H1 (cell line): ENCODE data around the gene RGS3. TPM values are rescaled to one million over a fixed set of nuclear protein-coding genes. Genes with fewer than 3 reads are reported as not detected.

Experiments
- CTCF ChIA-PET: fragments of 300-600 bp; sonication (Branson Sonifier 250); formaldehyde crosslinking; loops from one replicate; lab custom pipeline; 2021; ENCODE audit not compliant: partially characterized antibody; lab: Charles Lee
- POLR2A ChIA-PET: fragments of 300-600 bp; sonication (Branson Sonifier 250); formaldehyde crosslinking; loops from one replicate; lab custom pipeline; 2021; ENCODE audit warnings: inconsistent platforms; ENCODE audit not compliant: partially characterized antibody; lab: Charles Lee
- DNase-seq, 2 experiments: peaks; one replicate each; pipeline versions ENCODE4 v3.0.0 to v3.0.0-alpha.2; 2010 to 2022; ENCODE audit warnings: low spot score in 2 of 2, low read depth in 1 of 2, mixed read lengths in 1 of 2
- FAIRE-seq: peaks from 2 replicates; lab custom pipeline; 2011; peaks lifted over from hg19 to GRCh38; lab: Jason Lieb, UNC
- H2AFZ ChIP-seq: 2 replicates; pipeline ENCODE4 v1.8.1; 2012; ENCODE audit warnings: low read length, inconsistent platforms
- H2AK5ac ChIP-seq: 2 replicates; pipeline ENCODE4 v1.6.1; 2013; ENCODE audit warnings: low read depth, low read length
- H2BK120ac ChIP-seq: replicated peaks from 2 replicates; pipeline ENCODE3; 2013; ENCODE audit warnings: low read depth, low read length, inconsistent platforms
- H2BK12ac ChIP-seq: 2 replicates; pipeline ENCODE4 v1.6.1; 2013; ENCODE audit warnings: low read depth, low read length
- H2BK15ac ChIP-seq: 2 replicates; pipeline ENCODE4 v1.6.1; 2013; ENCODE audit warnings: low read length
- H2BK20ac ChIP-seq: 2 replicates; pipeline ENCODE4 v1.6.1; 2013; ENCODE audit warnings: low read length
- H2BK5ac ChIP-seq: 2 replicates; pipeline ENCODE4 v1.6.1; 2013; ENCODE audit warnings: low read depth, low read length
- H3K14ac ChIP-seq: 2 replicates; pipeline ENCODE4 v1.6.1; 2013; ENCODE audit warnings: inconsistent platforms; ENCODE audit not compliant: insufficient read length
- H3K18ac ChIP-seq: 2 replicates; pipeline ENCODE4 v1.6.1; 2013; ENCODE audit warnings: low read length; ENCODE audit errors: extremely low read depth
- H3K23ac ChIP-seq: 2 replicates; pipeline ENCODE4 v1.6.1; 2013; ENCODE audit warnings: inconsistent platforms; ENCODE audit not compliant: insufficient read length
- H3K23me2 ChIP-seq: 2 replicates; pipeline ENCODE4 v1.6.1; 2013; ENCODE audit warnings: low read depth, low read length
- H3K27ac ChIP-seq: 2 replicates; pipeline ENCODE4 v1.6.1; 2011; ENCODE audit warnings: low read depth, low read length, inconsistent platforms
- H3K27me3 ChIP-seq, 4 experiments: replicated peaks in 1 of 4; 1 replicate in 1 of 4; 2 replicates in 3 of 4; pipeline versions ENCODE4 v1.6.1 to v1.8.1; 2011 to 2013; ENCODE audit warnings: low read length in 3 of 4, mild to moderate bottlenecking in 3 of 4, inconsistent platforms in 2 of 4, mixed read lengths in 2 of 4, moderate library complexity in 1 of 4; ENCODE audit not compliant: control insufficient read depth in 3 of 4, insufficient read depth in 3 of 4; ENCODE audit errors: extremely low read depth in 1 of 4
- H3K36me3 ChIP-seq, 4 experiments: 2 replicates each; pipeline versions ENCODE4 v1.6.1 to v1.8.1; 2011 to 2013; ENCODE audit warnings: mild to moderate bottlenecking in 4 of 4, low read length in 3 of 4, moderate library complexity in 2 of 4, control low read depth in 1 of 4, inconsistent platforms in 1 of 4; ENCODE audit not compliant: insufficient read depth in 4 of 4, control insufficient read depth in 2 of 4
- H3K4ac ChIP-seq: replicated peaks from 2 replicates; pipeline ENCODE3; 2013; ENCODE audit warnings: low read length, low read depth, mixed read lengths, inconsistent platforms; ENCODE audit not compliant: insufficient read length
- H3K4me1 ChIP-seq, 4 experiments: replicated peaks in 1 of 4; 1 replicate in 1 of 4; 2 replicates in 3 of 4; pipeline versions ENCODE4 v1.6.1 to v1.8.1; 2011 to 2013; ENCODE audit warnings: low read length in 3 of 4, inconsistent platforms in 2 of 4, mixed read lengths in 1 of 4; ENCODE audit not compliant: insufficient read depth in 4 of 4, control insufficient read depth in 3 of 4
- H3K4me2 ChIP-seq, 2 experiments: 2 replicates each; pipeline versions ENCODE4 v1.6.1 to v1.8.1; 2011 to 2013; ENCODE audit warnings: low read depth in 2 of 2, low read length in 2 of 2, control low read depth in 1 of 2, inconsistent platforms in 1 of 2, mild to moderate bottlenecking in 1 of 2; ENCODE audit not compliant: insufficient read depth in 1 of 2
- H3K4me3 ChIP-seq, 4 experiments: fragments of 200-600, 300-600 bp in 1 of 4; sonication (generic), shearing (Covaris generic), sonication (Bioruptor Twin) in 1 of 4; 2 replicates each; pipeline versions ENCODE4 v1.5.1 to v1.8.1; 2011 to 2016; ENCODE audit warnings: low read length in 4 of 4, low read depth in 3 of 4, control low read depth in 2 of 4, inconsistent platforms in 2 of 4, mild to moderate bottlenecking in 2 of 4, mixed read lengths in 1 of 4, moderate library complexity in 1 of 4; ENCODE audit not compliant: insufficient read depth in 2 of 4; ENCODE audit errors: extremely low read depth in 1 of 4
- H3K56ac ChIP-seq: replicated peaks from 2 replicates; pipeline ENCODE3; 2013; ENCODE audit warnings: low read depth, mild to moderate bottlenecking, mixed read lengths, low read length, inconsistent platforms; ENCODE audit not compliant: insufficient read length
- H3K79me1 ChIP-seq: 2 replicates; pipeline ENCODE4 v1.6.1; 2013; ENCODE audit warnings: low read depth, low read length, control low read depth
- H3K79me2 ChIP-seq, 2 experiments: 2 replicates each; pipeline versions ENCODE4 v1.6.1 to v1.8.1; 2012 to 2013; ENCODE audit warnings: low read length in 2 of 2, mild to moderate bottlenecking in 2 of 2, inconsistent platforms in 1 of 2; ENCODE audit not compliant: insufficient read depth in 2 of 2, control insufficient read depth in 1 of 2
- H3K9ac ChIP-seq, 4 experiments: replicated peaks in 1 of 4; 1 replicate in 1 of 4; 2 replicates in 3 of 4; pipeline versions ENCODE4 v1.6.1 to v1.8.1; 2011 to 2013; ENCODE audit warnings: low read depth in 3 of 4, low read length in 3 of 4, control low read depth in 2 of 4, mild to moderate bottlenecking in 2 of 4, moderate library complexity in 2 of 4, inconsistent platforms in 1 of 4; ENCODE audit errors: extremely low read depth in 1 of 4
- H3K9me3 ChIP-seq, 2 experiments: 2 replicates each; pipeline versions ENCODE4 v1.6.1 to v1.8.1; 2012 to 2013; ENCODE audit warnings: mild to moderate bottlenecking in 2 of 2, moderate library complexity in 2 of 2, control low read depth in 1 of 2, inconsistent platforms in 1 of 2, low read depth in 1 of 2, low read length in 1 of 2, mixed read lengths in 1 of 2; ENCODE audit not compliant: insufficient read depth in 2 of 2
- H4K20me1 ChIP-seq, 2 experiments: replicated peaks in 1 of 2; 2 replicates each; pipeline versions ENCODE3 to v1.8.1; 2011 to 2013; ENCODE audit warnings: inconsistent platforms in 2 of 2, low read length in 2 of 2, mild to moderate bottlenecking in 1 of 2; ENCODE audit not compliant: insufficient read depth in 2 of 2, control insufficient read depth in 1 of 2
- H4K5ac ChIP-seq: 2 replicates; pipeline ENCODE4 v1.6.1; 2013; ENCODE audit warnings: low read length, low read depth, mixed read lengths, inconsistent platforms; ENCODE audit not compliant: insufficient read length
- H4K8ac ChIP-seq: 2 replicates; pipeline ENCODE4 v1.8.0; 2013; ENCODE audit warnings: mild to moderate bottlenecking, moderate library complexity, low read length, inconsistent platforms; ENCODE audit not compliant: insufficient read depth; ENCODE audit errors: extremely low read depth
- H4K91ac ChIP-seq: replicated peaks from 2 replicates; pipeline ENCODE3; 2013; ENCODE audit warnings: low read length, mixed read lengths, inconsistent platforms; ENCODE audit not compliant: insufficient read length
- BCL11A ChIP-seq, 2 experiments: IDR thresholded peaks; one replicate each; pipeline ENCODE4 v1.6.1; 2011; ENCODE audit warnings: low read depth in 2 of 2, low read length in 2 of 2, mild to moderate bottlenecking in 2 of 2
- CBX5 ChIP-seq: fragments of 300-800, 300-1000 bp; sonication (generic); IDR thresholded peaks from 2 replicates; pipeline ENCODE4 v1.7.1; 2016; ENCODE audit warnings: antibody characterized with exemption, low read length, low read depth
- PHF8 ChIP-seq: fragments of 200-600 bp; sonication (generic); conservative IDR thresholded peaks from 2 replicates; pipeline ENCODE4 v1.7.1; 2012; ENCODE audit warnings: low read depth, mild to moderate bottlenecking, inconsistent platforms, low read length, moderate library complexity
- POU5F1 ChIP-seq: IDR thresholded peaks from 2 replicates; pipeline ENCODE4 v1.6.1; 2011; ENCODE audit warnings: low read depth, mild to moderate bottlenecking, low read length, moderate library complexity
- RAD21 ChIP-seq, 2 experiments: IDR thresholded peaks in 1 of 2; conservative IDR thresholded peaks in 1 of 2; 2 replicates each; pipeline ENCODE4 v1.6.1; 2011; ENCODE audit warnings: low read depth in 2 of 2, low read length in 2 of 2, improper control_type of control experiment in 1 of 2, inconsistent platforms in 1 of 2, mild to moderate bottlenecking in 1 of 2, moderate library complexity in 1 of 2
- SIN3A ChIP-seq, 2 experiments: IDR thresholded peaks in 1 of 2; conservative IDR thresholded peaks in 1 of 2; 2 replicates each; pipeline ENCODE4 v1.6.1; 2011 to 2012; ENCODE audit warnings: low read length in 2 of 2, improper control_type of control experiment in 1 of 2, low read depth in 1 of 2, mild to moderate bottlenecking in 1 of 2
- SIRT6 ChIP-seq: IDR thresholded peaks from one replicate; pipeline ENCODE4 v1.7.1; 2012; ENCODE audit warnings: low read length, inconsistent platforms
- SP4 ChIP-seq: IDR thresholded peaks from 2 replicates; pipeline ENCODE4 v1.6.1; 2012; ENCODE audit warnings: low read length, inconsistent platforms
- SRF ChIP-seq: IDR thresholded peaks from 2 replicates; pipeline ENCODE4 v1.6.1; 2011; ENCODE audit warnings: mild to moderate bottlenecking, low read depth, low read length, moderate library complexity
- SUZ12 ChIP-seq: fragments of 200-600 bp; sonication (generic); IDR thresholded peaks from 2 replicates; pipeline ENCODE4 v1.6.1; 2012; ENCODE audit warnings: mild to moderate bottlenecking, inconsistent platforms, low read length, moderate library complexity, mixed read lengths
- TEAD4 ChIP-seq: IDR thresholded peaks from 2 replicates; pipeline ENCODE4 v1.6.1; 2012; ENCODE audit warnings: low read depth, low read length, inconsistent platforms, mixed read lengths
- ZNF274 ChIP-seq: IDR thresholded peaks from 2 replicates; pipeline ENCODE4 v1.7.0; 2012; ENCODE audit warnings: low read length, borderline replicate concordance; ENCODE audit errors: extremely low read depth
- WGBS, 2 experiments: shearing (Covaris generic) in 1 of 2; methylation state at CpG; one replicate each; pipeline versions ENCODE4 v1.1.6 to v1.1.7; 2013 to 2015; ENCODE audit warnings: low lambda C conversion rate in 2 of 2, mixed read lengths in 2 of 2, inconsistent platforms in 1 of 2, low coverage in 1 of 2, missing lambda C conversion rate in 1 of 2; ENCODE audit not compliant: insufficient replicate concordance in 2 of 2, insufficient coverage in 1 of 2, insufficient read length in 1 of 2; ENCODE audit errors: extremely low coverage in 1 of 2, missing lambda C conversion rate in 1 of 2; 5-methylcytosine and 5-hydroxymethylcytosine counted together
- polyA plus RNA-seq, 7 experiments: library from polyadenylated mRNA; depleted of rRNA in 3 of 7; stranded (reverse) in 5 of 7; unstranded in 2 of 7; fragments of >200 nt in 5 of 7; fragments of 200-250 nt in 2 of 7; gene quantifications; 1 replicate in 5 of 7; 2 replicates in 1 of 7; 4 replicates in 1 of 7; pipeline versions ENCODE4 v1.2.1 to v1.2.3, GENCODE V29; 2011 to 2013; ENCODE audit warnings: missing spikeins in 2 of 7, mixed read lengths in 2 of 7
- total RNA-seq: library from RNA; stranded (reverse); fragmentation: NEBNext Ultra II Directional; extraction: Animal tissue kit (Norgen Biotek cat#: 25700); gene quantifications from 2 replicates; pipeline ENCODE4 v1.2.1, GENCODE V29; 2021

The RGS3 gene
- total and polyA plus RNA-seq, 2 of the 8 experiments (the other 6 are each of a cell fraction or from before 2014, with no cell fraction given) = 12.6 to 18.2 TPM

DNA sequence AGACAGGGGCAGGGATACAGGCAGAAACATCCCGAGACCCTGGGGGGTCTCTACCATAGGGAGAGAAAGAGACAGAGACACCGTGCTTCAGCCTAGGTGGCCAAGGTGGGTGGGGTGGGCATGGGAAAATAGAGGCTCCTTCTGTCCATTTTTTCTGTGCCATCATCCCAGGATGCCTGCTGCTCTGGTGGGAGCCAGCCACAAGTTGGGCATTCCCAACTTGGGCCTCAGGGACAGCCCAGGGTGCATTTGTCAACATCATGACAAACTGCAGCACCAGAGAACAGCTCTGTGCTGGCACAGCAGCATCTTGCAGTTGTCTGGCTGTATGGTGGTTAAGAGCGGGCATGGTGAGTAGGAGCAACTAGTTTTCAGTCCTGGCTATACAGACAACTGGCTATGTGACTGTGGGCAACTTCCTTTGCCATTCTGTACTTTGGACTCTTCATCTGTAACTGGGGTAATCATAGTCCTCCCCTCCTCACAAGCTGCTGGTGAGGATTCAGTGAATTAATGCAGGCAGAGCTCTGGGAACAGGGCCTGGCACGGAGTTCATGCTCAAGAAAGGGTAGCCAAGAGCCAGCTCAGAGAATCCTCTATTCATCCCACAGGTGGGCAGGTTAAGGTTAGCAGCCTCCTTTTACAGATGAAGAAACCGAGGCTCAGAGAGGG, 100.4 kb downstream of the RGS3 start:
- Histone ChIP-seq H2BK15ac (no peak overlapping the region), H2BK20ac (0 out of 2 replicates have a peak overlapping the region, but pooled peaks have one; percentile 86), H3K4me3 (no peak overlapping the region), H3K14ac (no peak overlapping the region), H3K23me2 (peaks cover 9% of the 10 kb centered on the region; the same call in 1 of the 2 replicates), H3K23ac (no peak overlapping the region), H3K56ac (no peak overlapping the region), H3K79me2 (no peaks in the 10 kb centered on the region), H4K91ac (no peak overlapping the region), H3K79me1 (no peaks in the 10 kb centered on the region), H4K8ac (0 out of 2 replicates have a peak overlapping the region, but pooled peaks have one; percentile 26), H2BK5ac (no peak overlapping the region), H2AFZ (no peak overlapping the region), H4K20me1 (no peaks in the 10 kb centered on the region), H2AK5ac (no peak overlapping the region), H2BK120ac (no peak overlapping the region), H3K27ac (no peak overlapping the region), H3K18ac (no peak overlapping the region), H3K36me3 (no peaks in the 10 kb centered on the region), H2BK12ac (no peak overlapping the region; the same call in 1 of the 2 replicates), H3K4ac (peak overlapping the region; percentile 16), H3K4me2 (peak overlapping the region in 1 of 2 experiments; percentile 81; a peak in 3 of 4 replicates), H3K27me3 (peaks cover 0 to 5% (median 0%) of the 10 kb centered on the region in 4 experiments; a peak in 1 of 7 replicates), H3K4me1 (peaks cover 4 to 23% (median 13%) of the 10 kb centered on the region in 4 experiments), H3K9ac (no peak overlapping the region; a peak in 1 of 7 replicates), H3K9me3 (no peaks in the 10 kb centered on the region), H4K5ac (no peak overlapping the region)
- no peak for DNase-seq
- 72% methylated on average over 4 of the region's 5 CpGs; no CpG with 5 or more reads in 1 of the 2 experiments for WGBS, 2 experiments
- ChIA-PET CTCF (interaction anchor here (1.1 to 6.6 kb wide), 10 partner anchors 8 to 173 kb away, joined by 3 to 38 read pairs (median 4); no protein-coding TSS in a partner anchor), POLR2A (interaction anchor here (1.1 to 2.6 kb wide), 4 partner anchors 9 to 154 kb away, joined by 3 to 17 read pairs (median 4); partner anchors contain the start of genes C9orf43 and POLE3)
- no peak for FAIRE-seq
- no peak for TF ChIP-seq CBX5
- TF ChIP-seq POU5F1 = no peak
- no peak for TF ChIP-seq PHF8
- no peak for TF ChIP-seq TEAD4
- no peak for TF ChIP-seq SIRT6
- no peak for TF ChIP-seq BCL11A (IDR thresholded peaks at IDR 0.05; ENCODE audit: low read depth in 2 of 2, low read length in 2 of 2)
- no peak for TF ChIP-seq SUZ12
- no peak for TF ChIP-seq SP4
- TF ChIP-seq ZNF274 = no peak
- TF ChIP-seq SRF = no peak
- no peak for TF ChIP-seq SIN3A (conservative IDR thresholded peaks at IDR 0.05 in 1 of 2, IDR thresholded peaks at IDR 0.05 in 1 of 2; ENCODE audit: low read depth in 1 of 2, low read length in 2 of 2)
- TF ChIP-seq RAD21 (IDR thresholded peaks at IDR 0.05 in 1 of 2, conservative IDR thresholded peaks at IDR 0.05 in 1 of 2; ENCODE audit: low read depth in 2 of 2, low read length in 2 of 2) = no peak
